ENCODE results near the gene NUMB. TPM values are rescaled to one million over a fixed set of nuclear protein-coding genes. Genes with fewer than 3 reads are reported as not detected.

Gene NUMB
- total and polyA plus RNA-seq, 12 donors = 18.9 to 42.6 (median 32.0) TPM

DNA sequence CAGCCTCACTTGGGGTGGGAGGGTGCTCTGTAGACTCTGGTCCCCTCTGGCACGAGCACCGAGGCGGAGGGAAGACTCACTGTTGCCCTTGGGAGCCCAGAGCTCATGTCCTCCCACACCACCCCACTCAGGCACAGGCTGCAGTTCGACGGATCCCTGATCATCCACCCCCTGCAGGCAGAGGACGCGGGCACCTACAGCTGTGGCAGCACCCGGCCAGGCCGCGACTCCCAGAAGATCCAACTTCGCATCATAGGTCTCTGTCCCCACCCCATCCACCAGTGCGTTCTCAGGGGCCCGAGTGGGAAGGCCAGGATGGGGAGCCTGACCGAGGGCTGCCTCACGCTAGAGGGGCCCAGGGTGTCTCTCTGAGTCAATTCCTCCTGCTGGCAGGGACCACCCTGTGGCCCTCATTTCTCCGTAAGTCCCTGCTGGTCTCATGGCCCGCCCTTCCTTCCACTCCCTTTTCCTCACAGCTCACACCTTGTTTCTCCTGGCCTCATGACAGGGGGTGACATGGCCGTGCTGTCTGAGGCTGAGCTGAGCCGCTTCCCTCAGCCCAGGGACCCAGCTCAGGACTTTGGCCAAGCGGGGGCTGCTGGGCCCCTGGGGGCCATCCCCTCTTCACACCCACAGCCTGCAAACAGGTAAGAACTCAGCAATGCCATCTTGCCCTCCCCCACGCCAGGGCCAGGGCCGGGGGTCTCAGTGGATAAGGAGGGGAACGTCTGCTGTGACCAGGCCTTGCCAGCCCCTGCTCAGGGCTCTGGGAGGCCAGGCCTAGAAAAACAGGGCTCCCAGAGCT, 194.1 kb downstream of the NUMB start:
- Histone ChIP-seq H3K27ac (no peak overlapping the region), H3K36me3 (no peaks in the 10 kb centered on the region), H3K27me3 (peaks cover 0 to 3% (median 0%) of the 10 kb centered on the region in 7 donors), H3K9me3 (no peaks in the 10 kb centered on the region), H3K4me1 (peaks cover 0 to 3% (median under 1%) of the 10 kb centered on the region in 9 donors), H3K4me3 (no peak overlapping the region)
- DNase-seq (no peak), ATAC-seq (no peak)
- intact Hi-C loops (cut with DNase I) = no loop called here
- WGBS, 2 donors = 84 to 85% methylated on average over 23 of the region's 23 CpGs
- TF ChIP-seq, protein P1, sequence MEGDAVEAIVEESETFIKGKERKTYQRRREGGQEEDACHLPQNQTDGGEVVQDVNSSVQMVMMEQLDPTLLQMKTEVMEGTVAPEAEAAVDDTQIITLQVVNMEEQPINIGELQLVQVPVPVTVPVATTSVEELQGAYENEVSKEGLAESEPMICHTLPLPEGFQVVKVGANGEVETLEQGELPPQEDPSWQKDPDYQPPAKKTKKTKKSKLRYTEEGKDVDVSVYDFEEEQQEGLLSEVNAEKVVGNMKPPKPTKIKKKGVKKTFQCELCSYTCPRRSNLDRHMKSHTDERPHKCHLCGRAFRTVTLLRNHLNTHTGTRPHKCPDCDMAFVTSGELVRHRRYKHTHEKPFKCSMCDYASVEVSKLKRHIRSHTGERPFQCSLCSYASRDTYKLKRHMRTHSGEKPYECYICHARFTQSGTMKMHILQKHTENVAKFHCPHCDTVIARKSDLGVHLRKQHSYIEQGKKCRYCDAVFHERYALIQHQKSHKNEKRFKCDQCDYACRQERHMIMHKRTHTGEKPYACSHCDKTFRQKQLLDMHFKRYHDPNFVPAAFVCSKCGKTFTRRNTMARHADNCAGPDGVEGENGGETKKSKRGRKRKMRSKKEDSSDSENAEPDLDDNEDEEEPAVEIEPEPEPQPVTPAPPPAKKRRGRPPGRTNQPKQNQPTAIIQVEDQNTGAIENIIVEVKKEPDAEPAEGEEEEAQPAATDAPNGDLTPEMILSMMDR (IDR thresholded peaks at IDR 0.05) = no peak

DNA sequence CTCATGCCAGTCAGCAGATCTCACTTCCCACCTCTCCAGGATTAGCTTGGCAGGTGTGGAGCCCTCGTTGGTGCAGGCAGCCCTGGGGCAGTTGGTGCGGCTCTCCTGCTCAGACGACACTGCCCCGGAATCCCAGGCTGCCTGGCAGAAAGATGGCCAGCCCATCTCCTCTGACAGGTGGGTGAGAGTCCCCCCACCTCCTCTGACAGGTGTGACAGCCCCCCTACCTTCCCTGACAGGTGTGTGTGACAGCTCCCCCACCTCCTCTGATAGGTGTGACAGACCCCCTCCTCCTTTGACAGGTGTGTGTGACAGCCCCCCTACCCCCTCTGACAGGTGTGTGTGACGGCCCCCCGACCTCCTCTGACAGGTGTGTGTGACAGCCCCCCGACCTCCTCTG, 194.7 kb downstream of the NUMB start:
- no peak overlapping the region for H3K27ac ChIP-seq
- no peaks in the 10 kb centered on the region for H3K4me1 ChIP-seq
- H3K9me3 ChIP-seq = no peaks in the 10 kb centered on the region
- no peaks in the 10 kb centered on the region for H3K36me3 ChIP-seq
- no peak for ATAC-seq
- no peak overlapping the region for H3K4me3 ChIP-seq
- no peak for DNase-seq
- peaks cover 0 to 3% (median 0%) of the 10 kb centered on the region in 7 donors for H3K27me3 ChIP-seq
- WGBS, 2 donors = 84 to 88% methylated on average over 7 of the region's 7 CpGs
- TF ChIP-seq, protein P1 (IDR thresholded peaks at IDR 0.05) = no peak
- intact Hi-C loops (cut with DNase I) = no loop called here

DNA sequence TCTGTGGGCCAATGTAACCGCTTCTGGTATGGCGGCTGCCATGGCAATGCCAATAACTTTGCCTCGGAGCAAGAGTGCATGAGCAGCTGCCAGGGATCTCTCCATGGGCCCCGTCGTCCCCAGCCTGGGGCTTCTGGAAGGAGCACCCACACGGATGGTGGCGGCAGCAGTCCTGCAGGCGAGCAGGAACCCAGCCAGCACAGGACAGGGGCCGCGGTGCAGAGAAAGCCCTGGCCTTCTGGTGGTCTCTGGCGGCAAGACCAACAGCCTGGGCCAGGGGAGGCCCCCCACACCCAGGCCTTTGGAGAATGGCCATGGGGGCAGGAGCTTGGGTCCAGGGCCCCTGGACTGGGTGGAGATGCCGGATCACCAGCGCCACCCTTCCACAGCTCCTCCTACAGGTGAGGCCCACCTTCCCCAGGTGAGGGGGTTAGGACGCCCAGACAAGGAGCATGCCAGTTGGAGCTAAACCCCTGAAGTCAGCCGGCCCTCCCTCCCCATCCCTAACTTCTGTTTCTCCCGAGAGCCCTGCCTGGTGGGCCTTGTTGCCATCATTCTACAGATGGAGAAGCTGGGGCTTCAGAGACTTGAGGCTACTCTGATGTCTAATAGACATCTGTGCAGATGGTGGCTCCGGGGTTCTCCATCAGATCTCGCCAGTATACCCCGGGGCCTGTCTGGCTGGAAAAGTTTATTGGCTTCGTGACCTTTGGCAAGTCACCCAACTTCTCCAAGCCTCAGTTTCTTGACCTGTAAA, 195.7 kb downstream of the NUMB start:
- H3K36me3 ChIP-seq = no peaks in the 10 kb centered on the region
- no peak for ATAC-seq
- WGBS, 2 donors = 93 to 94% methylated on average over 20 of the region's 20 CpGs

More for the DNA sequence above, 195.7 kb downstream of the NUMB start:
- Histone ChIP-seq H3K4me3 (no peak overlapping the region), H3K4me1 (no peaks in the 10 kb centered on the region), H3K27me3 (peaks cover 0 to 3% (median 0%) of the 10 kb centered on the region in 7 donors), H3K27ac (no peak overlapping the region), H3K9me3 (no peaks in the 10 kb centered on the region)
- TF ChIP-seq, protein P1 (IDR thresholded peaks at IDR 0.05) = no peak
- intact Hi-C loops (cut with DNase I) = no loop called here
- DNase-seq = no peak

Data from heart right ventricle (tissue), 16 donors.